HS-27A (cell line): ENCODE data around the gene GRID2.
"Not testable (repeated sequence)": the region's sequence is repeated elsewhere in the genome, so short reads cannot be mapped to it uniquely, and the experiment has no call there.

ENCODE experiments used
- DNase-seq: peaks from one replicate; pipeline ENCODE4 v3.0.0-alpha.2; 2012; ENCODE audit warnings: low read depth, missing footprints

GRID2 gene

GRCh38 chr4:92303621-92304027 lies at the start of gene GRID2:
Gene GRID2, plus strand, starts transcription at chr4:92303966.
- DNase-seq, result no peak

DNA sequence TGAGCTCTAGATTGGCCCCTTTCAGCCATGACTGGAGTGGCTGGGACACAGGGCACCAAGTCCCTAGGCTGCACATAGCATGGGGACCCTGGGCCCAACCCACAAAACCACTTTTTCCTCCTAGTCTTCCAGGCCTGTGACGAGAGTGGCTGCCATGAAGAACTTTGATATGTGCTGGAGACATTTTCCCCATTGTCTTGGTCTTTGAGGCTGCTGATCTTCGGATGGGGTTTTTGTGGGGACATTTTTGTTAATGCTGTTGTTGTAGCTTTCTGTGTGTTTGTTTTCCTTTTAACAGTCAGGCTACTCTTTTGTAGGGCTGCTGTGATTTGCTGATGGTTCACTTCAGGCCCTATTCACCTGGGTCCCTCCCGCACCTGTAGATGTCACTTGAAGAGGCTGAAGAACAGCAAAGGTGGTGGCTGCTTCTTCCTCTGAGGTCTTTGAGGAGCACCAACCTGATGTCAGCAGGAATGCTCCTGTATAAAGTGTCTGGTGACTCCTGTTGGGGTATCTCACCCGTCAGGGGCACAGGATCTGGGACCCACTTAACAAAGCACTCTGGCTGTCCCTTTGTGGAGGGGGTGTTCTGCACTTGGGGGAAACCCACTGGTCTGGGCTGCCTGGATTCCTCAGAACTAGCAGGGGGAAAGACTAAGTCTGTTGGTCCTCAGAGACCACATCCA lies 49.6 kb upstream of the GRID2 start:
- no peak for DNase-seq

DNA sequence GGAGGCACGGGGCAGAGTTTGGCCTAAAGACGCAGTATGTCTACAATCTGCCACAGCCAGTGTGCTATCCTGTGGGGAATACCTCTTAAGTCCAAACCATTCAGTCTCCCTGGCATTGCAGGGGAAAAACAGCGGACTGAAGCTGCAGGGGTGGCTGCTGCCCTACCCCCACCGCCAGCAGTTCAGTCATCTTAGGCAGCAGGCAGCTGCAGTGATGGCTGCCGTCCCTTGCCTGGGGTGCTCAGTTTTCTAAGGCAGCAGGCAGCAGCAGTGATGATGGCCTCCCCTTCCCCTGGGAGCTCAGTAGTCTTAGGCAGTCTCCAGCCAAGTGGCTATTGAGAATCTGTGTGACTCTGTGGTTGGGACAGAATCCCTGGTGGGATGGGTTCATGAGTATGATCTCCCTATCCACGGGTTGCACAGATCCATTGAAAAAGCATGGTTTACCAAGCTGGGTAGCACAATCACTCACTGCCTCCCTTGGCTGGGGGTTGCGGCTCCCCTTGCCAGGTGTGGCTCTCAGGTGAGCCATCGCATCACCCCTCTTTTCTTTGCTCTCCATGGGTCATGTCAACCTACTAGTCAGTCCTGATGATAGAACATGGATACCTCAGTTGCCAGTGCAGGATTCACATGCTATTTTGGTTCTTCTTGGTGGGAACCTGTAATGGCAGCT lies 48.9 kb upstream of the GRID2 start:
- no peak for DNase-seq

DNA sequence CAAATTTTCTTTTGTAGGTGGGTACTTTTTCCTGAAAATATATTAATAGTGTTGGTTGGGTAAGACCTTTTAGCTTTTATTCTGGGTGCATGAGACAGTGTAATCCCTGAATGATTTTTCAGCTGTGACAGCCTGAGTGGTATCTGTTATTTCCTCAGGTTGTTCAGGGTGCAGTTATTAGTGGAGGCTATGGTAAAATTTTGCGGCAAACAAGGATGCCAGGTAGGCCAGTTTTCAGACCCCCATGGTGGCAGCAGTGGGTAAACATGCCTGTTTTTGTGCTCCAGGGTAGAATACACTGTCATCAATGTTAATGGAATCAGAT lies 47.9 kb upstream of the GRID2 start:
- no peak for DNase-seq

DNA sequence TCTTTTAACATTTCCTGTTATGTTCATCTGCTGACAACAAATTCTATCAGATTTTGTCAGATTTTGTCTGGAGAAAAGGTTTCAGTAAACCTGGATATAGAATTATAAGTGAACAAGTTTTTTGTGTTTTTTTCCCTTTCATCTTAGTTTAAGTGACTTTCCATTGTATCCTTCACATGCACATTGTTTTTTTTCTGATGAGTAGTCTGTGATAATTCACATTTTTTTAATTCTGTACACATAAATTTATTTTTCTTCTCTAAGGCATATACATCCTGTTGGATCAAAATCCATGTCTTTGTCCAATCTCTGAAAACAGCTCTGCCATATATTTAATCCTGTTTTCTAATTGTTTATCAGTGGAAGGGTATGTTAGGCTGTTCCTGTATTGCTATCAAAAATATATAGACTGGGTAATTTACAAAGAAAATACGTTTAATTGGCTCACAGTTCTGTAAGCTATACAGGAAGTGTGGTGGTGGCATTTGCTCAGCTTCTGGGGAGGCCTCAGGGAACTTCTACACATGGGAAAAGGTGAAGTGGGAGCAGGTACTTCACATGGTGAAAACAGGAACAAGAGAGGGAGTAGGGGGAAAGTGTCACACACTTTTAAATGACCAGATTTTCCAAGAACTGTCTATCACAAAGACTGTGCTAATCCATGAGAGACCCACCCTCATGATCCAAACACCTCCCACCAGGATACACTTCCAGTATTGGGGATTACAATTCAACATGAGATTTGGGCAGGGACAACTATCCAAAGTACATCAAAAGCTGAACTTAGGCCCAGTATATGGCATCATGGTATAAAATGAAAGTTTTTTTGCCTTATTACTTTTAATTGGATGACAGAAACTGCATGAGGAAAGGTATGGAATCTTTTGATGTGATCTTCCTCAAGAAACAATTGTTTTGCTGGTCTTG lies 45.6 kb upstream of the GRID2 start:
- no peak for DNase-seq

- DNase-seq, result no peak
These were observed 42.5 kb upstream of the GRID2 start for GRCh38 chr4:92261256-92261655.

DNA sequence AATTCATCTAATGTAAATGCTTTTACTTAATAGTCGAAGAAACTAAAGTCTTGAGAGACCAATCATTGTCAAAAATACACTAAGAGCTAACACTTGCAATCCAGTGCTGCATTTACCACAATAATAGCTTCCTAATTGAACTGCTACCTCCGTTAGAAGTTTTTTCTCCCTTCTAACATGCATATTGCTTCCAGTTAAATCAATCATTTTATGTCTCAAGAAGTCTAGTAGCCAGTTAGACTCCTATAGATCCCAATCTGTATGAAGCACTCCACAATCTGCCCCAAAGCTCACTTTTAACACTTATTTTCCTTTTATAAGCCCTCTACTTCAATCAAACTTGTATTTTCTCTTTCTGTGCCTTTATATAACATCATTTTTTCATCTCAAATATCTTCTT lies 41.4 kb upstream of the GRID2 start:
- DNase-seq, result no peak

GRCh38 chr4:92263010-92263409 lies 40.8 kb upstream of the GRID2 start:
- DNase-seq, result no peak

GRCh38 chr4:92263575-92263974 lies 40.2 kb upstream of the GRID2 start:
- DNase-seq, result no peak

DNA sequence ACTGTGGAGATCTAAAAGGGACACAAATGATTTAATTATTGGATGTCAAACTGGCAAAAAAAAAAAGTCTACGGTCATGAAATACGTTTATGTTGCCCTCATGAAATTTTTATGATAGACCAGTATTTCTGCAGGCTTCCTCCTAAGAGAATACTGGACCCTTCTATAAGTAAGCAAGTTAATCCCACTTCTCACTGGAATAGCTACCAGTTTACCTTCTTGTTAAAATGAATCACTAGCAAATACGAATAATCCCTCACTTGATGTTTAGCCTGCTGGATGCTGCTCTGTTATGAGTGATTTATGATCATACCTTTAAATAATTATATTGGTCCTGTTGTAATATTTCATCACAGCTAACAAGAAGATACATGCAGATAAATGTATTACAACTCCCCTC lies 39.6 kb upstream of the GRID2 start:
- DNase-seq, result no peak

DNA sequence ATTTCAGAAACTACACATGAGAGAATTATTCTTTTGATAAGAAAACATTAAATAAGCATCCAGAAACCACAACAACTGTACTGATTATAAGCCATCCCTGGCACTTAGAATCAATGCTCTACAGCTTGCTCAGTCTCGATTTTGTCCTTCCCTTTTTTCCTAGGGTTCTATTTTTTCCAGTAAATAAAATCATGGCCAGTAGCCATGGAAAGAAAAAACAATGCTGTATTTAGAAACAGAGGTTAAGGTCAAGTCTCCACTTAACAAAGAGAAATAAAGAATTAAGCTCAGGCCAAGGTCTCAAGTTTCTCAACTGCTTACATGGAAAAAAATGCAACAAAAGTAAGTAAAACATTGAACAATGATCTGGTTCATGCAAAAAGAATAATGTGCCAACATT lies 38.7 kb upstream of the GRID2 start:
- DNase-seq, result no peak

- no peak for DNase-seq
These were observed 38.0 kb upstream of the GRID2 start for GRCh38 chr4:92265798-92266197.

GRCh38 chr4:92266521-92266920 lies 37.2 kb upstream of the GRID2 start:
- no peak for DNase-seq

- no peak for DNase-seq
These were observed 35.1 kb upstream of the GRID2 start for GRCh38 chr4:92268642-92269041.

DNA sequence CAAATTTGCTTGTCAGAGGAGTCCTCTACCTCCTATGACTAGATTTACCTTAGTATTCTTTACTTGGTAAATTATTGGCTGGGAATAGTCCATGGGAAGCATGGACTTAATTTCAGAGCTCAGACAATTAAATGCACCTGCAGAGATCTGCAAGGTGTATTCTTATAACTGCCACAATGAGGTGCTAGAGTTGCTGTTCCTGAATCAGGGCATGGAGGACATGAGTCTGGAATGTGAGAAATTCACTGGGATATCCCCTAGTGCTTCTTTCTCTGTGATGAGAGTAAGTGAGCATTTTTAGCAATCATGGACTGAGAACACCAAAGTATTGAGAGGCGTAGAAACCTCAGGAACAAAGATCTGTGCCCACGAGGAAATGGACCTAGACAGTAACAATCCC lies 32.9 kb upstream of the GRID2 start:
- no peak for DNase-seq

GRCh38 chr4:92271551-92271950 lies 32.2 kb upstream of the GRID2 start:
- not testable (repeated sequence) for DNase-seq

DNA sequence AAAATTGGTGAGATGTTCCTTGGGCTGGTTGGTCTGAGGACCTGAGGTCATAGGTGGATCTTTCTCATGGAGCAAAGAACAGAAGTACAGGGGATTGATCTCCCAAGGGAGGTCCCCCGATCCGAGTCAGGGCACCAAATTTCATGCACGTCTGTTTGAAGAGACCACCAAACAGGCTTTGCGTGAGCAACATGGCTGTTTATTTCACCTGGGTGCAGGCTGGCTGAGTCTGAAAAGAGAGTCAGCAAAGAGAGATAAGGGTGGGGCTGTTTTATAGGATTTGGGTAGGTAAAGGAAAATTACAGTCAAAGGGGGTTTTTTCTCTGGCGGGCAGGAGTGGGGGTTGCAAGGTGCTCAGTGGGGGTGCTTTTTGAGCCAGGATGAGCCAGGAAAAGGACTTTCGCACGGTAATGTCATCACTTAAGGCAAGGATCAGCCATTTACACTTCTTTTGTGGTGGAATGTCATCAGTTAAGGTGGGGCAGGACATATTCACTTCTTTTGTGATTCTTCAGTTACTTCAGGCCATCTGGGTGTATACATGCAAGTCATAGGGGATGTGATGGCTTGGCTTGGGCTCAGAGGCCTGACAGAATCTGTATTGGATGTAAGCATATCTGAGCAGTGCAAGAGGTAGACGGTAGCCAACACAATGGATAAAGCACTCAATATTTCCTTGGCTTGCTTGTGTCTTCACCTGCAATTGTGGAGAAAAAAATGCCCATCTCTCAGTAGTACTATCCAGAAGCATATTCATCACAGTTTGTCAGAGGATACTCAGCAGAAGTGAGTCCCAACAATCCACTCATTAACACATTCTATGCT lies 26.5 kb upstream of the GRID2 start:
- not testable (repeated sequence) for DNase-seq

GRCh38 chr4:92279296-92279695 lies 24.5 kb upstream of the GRID2 start:
- no peak for DNase-seq

DNA sequence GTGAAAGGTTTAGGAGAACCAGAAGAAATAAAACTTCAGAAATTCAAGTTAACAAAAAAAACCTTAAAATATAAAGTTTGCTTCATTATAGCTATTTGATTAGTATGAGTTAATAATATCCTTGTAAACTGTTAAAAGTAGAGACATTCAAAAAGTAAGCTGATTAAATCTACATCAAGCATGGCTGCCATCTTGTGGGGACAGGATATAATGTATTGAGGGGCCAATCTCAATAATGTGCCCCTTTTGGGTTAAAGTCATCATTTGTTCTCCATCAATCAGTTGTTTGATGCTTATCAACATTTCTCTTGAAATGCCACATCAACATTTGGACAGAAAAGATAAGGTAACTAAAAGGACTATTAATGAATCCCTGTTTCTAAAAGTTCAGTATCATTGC lies 4.6 kb upstream of the GRID2 start:
- DNase-seq, result no peak

DNA sequence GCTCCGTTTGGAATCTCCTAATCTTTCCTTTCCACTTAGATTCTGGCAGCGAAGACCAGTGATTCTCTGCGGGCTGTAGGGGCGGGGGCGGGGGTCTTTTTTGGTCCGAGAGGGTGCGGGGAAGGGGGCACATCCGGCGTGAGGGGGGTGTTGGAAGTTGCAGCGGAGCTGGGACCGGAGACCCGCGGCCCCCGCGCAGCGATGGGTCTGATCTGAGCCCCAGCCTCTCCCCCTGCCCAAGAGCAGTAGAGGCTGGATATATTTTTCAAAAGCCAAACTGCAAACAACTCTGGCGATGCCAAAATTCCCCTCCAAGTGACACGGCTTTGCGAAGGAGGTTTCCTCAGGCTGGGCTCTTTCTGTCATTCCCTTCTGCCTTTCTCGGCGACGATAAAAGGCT lies 355 bp downstream of the GRID2 start:
- no peak for DNase-seq

DNA sequence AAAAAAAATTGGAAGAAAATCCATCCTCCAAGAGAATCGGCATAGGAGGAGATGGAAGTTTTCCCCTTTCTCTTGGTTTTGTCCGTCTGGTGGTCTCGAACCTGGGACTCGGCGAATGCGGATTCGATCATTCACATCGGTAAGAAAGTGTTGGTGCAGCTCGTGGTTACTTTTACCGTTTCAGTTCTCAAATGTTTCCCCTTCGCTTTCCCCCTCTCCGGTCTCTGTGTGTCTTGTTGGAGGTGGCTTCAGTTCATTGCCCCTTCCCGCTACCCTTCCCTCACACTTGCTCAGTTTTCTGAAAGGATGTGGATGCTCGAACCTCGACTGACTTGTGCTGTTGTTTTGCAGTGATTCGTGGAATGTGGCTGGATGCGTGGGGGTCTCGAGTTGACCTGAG lies 840 bp downstream of the GRID2 start:
- no peak for DNase-seq
